Neuron (in vitro differentiated cells): ENCODE measurements around the gene ELN.

ENCODE experiments used
- H2AFZ ChIP-seq: one replicate; pipeline ENCODE4 v1.6.1; 2013; ENCODE audit warnings: low read depth, mild to moderate bottlenecking, inconsistent platforms, low read length, moderate library complexity
- H3K27me3 ChIP-seq: one replicate; pipeline ENCODE4 v1.6.1; 2013; ENCODE audit warnings: low read length; ENCODE audit not compliant: insufficient read depth
- H3K36me3 ChIP-seq: one replicate; pipeline ENCODE4 v1.6.1; 2013; ENCODE audit warnings: low read length; ENCODE audit not compliant: insufficient read depth
- H3K4me1 ChIP-seq: one replicate; pipeline ENCODE4 v1.6.1; 2013; ENCODE audit warnings: low read length; ENCODE audit not compliant: insufficient read depth
- H3K4me3 ChIP-seq: 2 replicates; pipeline ENCODE4 v1.5.1; 2013; ENCODE audit warnings: mild to moderate bottlenecking, low read length, moderate library complexity
- H3K9me3 ChIP-seq: one replicate; pipeline ENCODE4 v1.6.1; 2013; ENCODE audit warnings: low read length

The ELN gene

GRCh38 chr7:74094224-74095101, 66.5 kb downstream of the ELN start:
- peaks cover 37% of the 10 kb centered on the region for H3K4me1 ChIP-seq
- peaks cover 27% of the 10 kb centered on the region for H3K36me3 ChIP-seq
- peaks cover 4% of the 10 kb centered on the region for H3K9me3 ChIP-seq

GRCh38 chr7:74095135-74095534, 67.2 kb downstream of the ELN start:
- Histone ChIP-seq H3K4me1 (peaks cover 37% of the 10 kb centered on the region), H3K9me3 (peaks cover 4% of the 10 kb centered on the region), H3K4me3 (no peak overlapping the region), H3K36me3 (peaks cover 29% of the 10 kb centered on the region), H3K27me3 (no peaks in the 10 kb centered on the region), H2AFZ (no peak overlapping the region)

More at GRCh38 chr7:74094224-74095101, 66.5 kb downstream of the ELN start:
- Histone ChIP-seq H3K27me3 (no peaks in the 10 kb centered on the region), H3K4me3 (peak overlapping the region; percentile 38), H2AFZ (no peak overlapping the region)

GRCh38 chr7:74097937-74098614, 70.1 kb downstream of the ELN start:
- peaks cover 20% of the 10 kb centered on the region for H3K4me1 ChIP-seq
- H3K27me3 ChIP-seq: no peaks in the 10 kb centered on the region
- peaks cover 50% of the 10 kb centered on the region for H3K36me3 ChIP-seq
- peaks cover 4% of the 10 kb centered on the region for H3K9me3 ChIP-seq
- no peak overlapping the region for H2AFZ ChIP-seq
- H3K4me3 ChIP-seq: no peak overlapping the region

GRCh38 chr7:74099031-74099430, 71.1 kb downstream of the ELN start:
- Histone ChIP-seq H3K4me3 (no peak overlapping the region), H3K36me3 (peaks cover 58% of the 10 kb centered on the region), H3K9me3 (peaks cover 4% of the 10 kb centered on the region), H3K4me1 (peaks cover 12% of the 10 kb centered on the region), H2AFZ (no peak overlapping the region), H3K27me3 (no peaks in the 10 kb centered on the region)

GRCh38 chr7:74101061-74101681, 73.2 kb downstream of the ELN start:
- H3K36me3 ChIP-seq: peaks cover 67% of the 10 kb centered on the region
- H3K9me3 ChIP-seq: peaks cover 4% of the 10 kb centered on the region
- no peaks in the 10 kb centered on the region for H3K4me1 ChIP-seq

GRCh38 chr7:74103219-74103772, 75.3 kb downstream of the ELN start:
- Histone ChIP-seq H2AFZ (no peak overlapping the region), H3K9me3 (no peaks in the 10 kb centered on the region), H3K4me1 (no peaks in the 10 kb centered on the region), H3K4me3 (no peak overlapping the region), H3K27me3 (no peaks in the 10 kb centered on the region), H3K36me3 (peaks cover 65% of the 10 kb centered on the region)

More at GRCh38 chr7:74101061-74101681, 73.2 kb downstream of the ELN start:
- Histone ChIP-seq H3K27me3 (no peaks in the 10 kb centered on the region), H2AFZ (no peak overlapping the region), H3K4me3 (no peak overlapping the region)

- Histone ChIP-seq H3K4me3 (no peak overlapping the region), H3K36me3 (peaks cover 69% of the 10 kb centered on the region), H3K9me3 (no peaks in the 10 kb centered on the region), H3K27me3 (no peaks in the 10 kb centered on the region), H2AFZ (no peak overlapping the region), H3K4me1 (no peaks in the 10 kb centered on the region)
These were observed 76.7 kb downstream of the ELN start for GRCh38 chr7:74104702-74105101.

- Histone ChIP-seq H3K4me3 (no peak overlapping the region), H3K27me3 (no peaks in the 10 kb centered on the region), H2AFZ (no peak overlapping the region), H3K36me3 (peaks cover 72% of the 10 kb centered on the region), H3K9me3 (no peaks in the 10 kb centered on the region), H3K4me1 (no peaks in the 10 kb centered on the region)
These were observed 78.0 kb downstream of the ELN start for GRCh38 chr7:74105992-74106391.

GRCh38 chr7:74106846-74107245, 78.9 kb downstream of the ELN start:
- Histone ChIP-seq H3K27me3 (no peaks in the 10 kb centered on the region), H3K4me3 (no peak overlapping the region), H2AFZ (no peak overlapping the region), H3K4me1 (no peaks in the 10 kb centered on the region), H3K36me3 (peaks cover 73% of the 10 kb centered on the region), H3K9me3 (no peaks in the 10 kb centered on the region)

GRCh38 chr7:74115326-74115725, 87.4 kb downstream of the ELN start:
- H3K4me1 ChIP-seq: no peaks in the 10 kb centered on the region
- H3K9me3 ChIP-seq: no peaks in the 10 kb centered on the region
- no peak overlapping the region for H3K4me3 ChIP-seq
- H2AFZ ChIP-seq: no peak overlapping the region
- peaks cover 55% of the 10 kb centered on the region for H3K36me3 ChIP-seq
- H3K27me3 ChIP-seq: no peaks in the 10 kb centered on the region

- H3K9me3 ChIP-seq: no peaks in the 10 kb centered on the region
- no peaks in the 10 kb centered on the region for H3K4me1 ChIP-seq
- peaks cover 58% of the 10 kb centered on the region for H3K36me3 ChIP-seq
- no peak overlapping the region for H3K4me3 ChIP-seq
- H3K27me3 ChIP-seq: no peaks in the 10 kb centered on the region
- no peak overlapping the region for H2AFZ ChIP-seq
These were observed 88.4 kb downstream of the ELN start for GRCh38 chr7:74116356-74116755.
